HepG2 (cell line): ENCODE measurements around the gene ZNFX1. TPM values are rescaled to one million over a fixed set of nuclear protein-coding genes. Genes with fewer than 3 reads are reported as not detected.

ENCODE experiments used
- ATAC-seq: fragments of 200-7000 bp; cut with Tn5 transposase; 3 replicates; pipeline ENCODE4 v1.9.1; 2020; ENCODE audit warnings: mild to moderate bottlenecking, moderate library complexity
- BruUV-seq: library from RNA; stranded (reverse); fragments of 400-500 nt; replicated peaks from 2 replicates; lab custom pipeline; 2021; lab: Mats Ljungman, UMichigan
- CTCF ChIA-PET: fragments of 300-600 bp; formaldehyde crosslinking; extraction: SDS; loops from one replicate; lab custom pipeline; 2021; ENCODE audit warnings: low total read pairs, inconsistent platforms, low intra/inter-chr PET ratio; lab: Yijun Ruan, JAX
- POLR2A ChIA-PET: fragments of 350-600 bp; sonication (Branson Sonifier 250); formaldehyde crosslinking; loops from one replicate; lab custom pipeline; 2020; ENCODE audit warnings: antibody characterized with exemption, inconsistent platforms; lab: Yijun Ruan, JAX
- DNase-seq: peaks from one replicate; pipeline ENCODE4 v3.0.0-alpha.2; 2015; ENCODE audit warnings: low spot score
- FAIRE-seq: peaks from 3 replicates; lab custom pipeline; 2011; peaks lifted over from hg19 to GRCh38; lab: Jason Lieb, UNC
- H2AFZ ChIP-seq: one replicate; pipeline ENCODE4 v1.6.1; 2011; ENCODE audit warnings: low read length, inconsistent platforms
- H3K27ac ChIP-seq: fragments of 300-600 bp; 3 replicates; pipeline ENCODE4 v1.8.0; 2011; ENCODE audit warnings: mixed run types, mild to moderate bottlenecking, mixed read lengths, low read length, inconsistent platforms; ENCODE audit not compliant: insufficient read depth; ENCODE audit errors: extremely low read length
- H3K27me3 ChIP-seq, 2 experiments: fragments of 200-600 bp in 1 of 2; 2 replicates in 1 of 2; 3 replicates in 1 of 2; pipeline versions ENCODE4 v1.6.0 to v1.8.0; 2011; ENCODE audit warnings: low read length in 2 of 2, mild to moderate bottlenecking in 2 of 2, moderate library complexity in 2 of 2, inconsistent platforms in 1 of 2; ENCODE audit not compliant: insufficient read depth in 2 of 2, control insufficient read depth in 1 of 2
- H3K36me3 ChIP-seq, 2 experiments: fragments of 200-600 bp in 1 of 2; replicated peaks in 1 of 2; 2 replicates in 1 of 2; 3 replicates in 1 of 2; pipeline versions ENCODE4 v1.5.1 to v1.8.0; 2011; ENCODE audit warnings: low read length in 2 of 2, inconsistent platforms in 1 of 2; ENCODE audit not compliant: insufficient read depth in 2 of 2, control insufficient read depth in 1 of 2
- H3K4me1 ChIP-seq: 2 replicates; pipeline ENCODE4 v1.5.1; 2012; ENCODE audit warnings: low read length, inconsistent platforms; ENCODE audit not compliant: insufficient read depth
- H3K4me2 ChIP-seq: 2 replicates; pipeline ENCODE4 v1.6.0; 2011; ENCODE audit warnings: low read depth, low read length, inconsistent platforms
- H3K4me3 ChIP-seq, 3 experiments: fragments of 200-600 bp in 1 of 3; sonication (generic), shearing (Covaris generic) in 1 of 3; replicated peaks in 1 of 3; 2 replicates each; pipeline ENCODE4 v1.5.1; 2011 to 2016; ENCODE audit warnings: low read length in 3 of 3, inconsistent platforms in 2 of 3, low read depth in 2 of 3, mild to moderate bottlenecking in 2 of 3, control low read depth in 1 of 3, mixed read lengths in 1 of 3; ENCODE audit not compliant: insufficient read depth in 1 of 3
- H3K79me2 ChIP-seq: one replicate; pipeline ENCODE4 v1.6.1; 2011; ENCODE audit warnings: low read length, inconsistent platforms; ENCODE audit not compliant: insufficient read depth
- H3K9ac ChIP-seq: 2 replicates; pipeline ENCODE4 v1.6.0; 2011; ENCODE audit warnings: mild to moderate bottlenecking, low read depth, low read length, inconsistent platforms; ENCODE audit not compliant: insufficient read depth
- H3K9me3 ChIP-seq: 2 replicates; pipeline ENCODE4 v1.5.1; 2012; ENCODE audit warnings: mild to moderate bottlenecking, low read length
- H4K20me1 ChIP-seq: 2 replicates; pipeline ENCODE4 v1.6.0; 2011; ENCODE audit warnings: inconsistent platforms, mild to moderate bottlenecking, low read length, moderate library complexity; ENCODE audit not compliant: insufficient read depth
- CENPT ChIP-seq: sonication (generic); formaldehyde crosslinking; IDR thresholded peaks from 2 replicates; pipeline ENCODE4 v1.8.0; 2022; ENCODE audit warnings: low read depth, mild to moderate bottlenecking, moderate library complexity, missing genetic modification reagents
- ESRRA ChIP-seq: sonication (generic); formaldehyde crosslinking; IDR thresholded peaks from 2 replicates; pipeline ENCODE4 v1.5.1; 2020; ENCODE audit warnings: mild to moderate bottlenecking, low read depth, missing genetic modification reagents
- FOXA1 ChIP-seq, 2 experiments: fragments of 450-650 bp in 1 of 2; sonication (generic) in 1 of 2; formaldehyde crosslinking in 1 of 2; IDR thresholded peaks; 2 replicates each; pipeline versions ENCODE4 v1.4.0 to v1.6.1; 2016 to 2020; ENCODE audit warnings: missing genetic modification reagents in 1 of 2
- FOXA3 ChIP-seq: IDR thresholded peaks from 2 replicates; pipeline ENCODE4 v1.6.1; 2016; ENCODE audit warnings: missing genetic modification reagents, missing compliant biosample characterization
- FOXK2 ChIP-seq: fragments of 450-650 bp; IDR thresholded peaks from 2 replicates; pipeline ENCODE4 v1.6.1; 2016
- MBD4 ChIP-seq: IDR thresholded peaks from 2 replicates; pipeline ENCODE4 v1.6.1; 2012; ENCODE audit warnings: low read length, inconsistent platforms, borderline replicate concordance
- NCOA1 ChIP-seq: sonication (generic); formaldehyde crosslinking; IDR thresholded peaks from 2 replicates; pipeline ENCODE4 v1.9.0; 2021; ENCODE audit warnings: missing genetic modification reagents
- PAF1 ChIP-seq: IDR thresholded peaks from 2 replicates; pipeline ENCODE4 v1.6.1; 2016; ENCODE audit warnings: missing genetic modification reagents, missing compliant biosample characterization
- PHF5A ChIP-seq: IDR thresholded peaks from one replicate; pipeline ENCODE4 v1.6.1; 2018; ENCODE audit warnings: low read depth, missing genetic modification reagents; ENCODE audit not compliant: unreplicated experiment
- PLRG1 ChIP-seq: fragments of 450-650 bp; conservative IDR thresholded peaks from 2 replicates; pipeline ENCODE4 v1.6.1; 2016
- POLR2A ChIP-seq, 2 experiments: IDR thresholded peaks; 2 replicates each; pipeline ENCODE4 v1.6.1; 2011; ENCODE audit warnings: low read depth in 2 of 2, low read length in 2 of 2, mild to moderate bottlenecking in 1 of 2, moderate library complexity in 1 of 2; ENCODE audit not compliant: insufficient read depth in 1 of 2
- POLR2AphosphoS2 ChIP-seq: IDR thresholded peaks from 2 replicates; pipeline ENCODE4 v1.6.1; 2011; ENCODE audit warnings: low read depth, low read length, improper control_type of control experiment
- PPARG ChIP-seq: conservative IDR thresholded peaks from 2 replicates; pipeline ENCODE4 v1.6.1; 2016; ENCODE audit warnings: missing biosample characterization, missing genetic modification reagents
- RBFOX2 ChIP-seq: fragments of 200-400 bp; formaldehyde crosslinking; IDR thresholded peaks from 2 replicates; pipeline ENCODE4 v1.6.1; 2017; ENCODE audit warnings: low read depth, mild to moderate bottlenecking, low read length
- RBM22 ChIP-seq: fragments of 200-400 bp; formaldehyde crosslinking; optimal IDR thresholded peaks from 2 replicates; pipeline ENCODE3; 2017; ENCODE audit warnings: mild to moderate bottlenecking, low read length, moderate library complexity
- SIN3A ChIP-seq: IDR thresholded peaks from 2 replicates; pipeline ENCODE4 v1.6.1; 2011; ENCODE audit warnings: low read depth, mild to moderate bottlenecking, control low read depth, low read length, borderline replicate concordance
- SOX6 ChIP-seq, 2 experiments: fragments of 450-650 bp in 1 of 2; sonication (generic) in 1 of 2; formaldehyde crosslinking in 1 of 2; IDR thresholded peaks; 2 replicates each; pipeline versions ENCODE4 v1.4.0 to v1.6.1; 2017 to 2020; ENCODE audit warnings: antibody characterized with exemption in 1 of 2, mild to moderate bottlenecking in 1 of 2, missing genetic modification reagents in 1 of 2
- SP4 ChIP-seq: sonication (generic); formaldehyde crosslinking; IDR thresholded peaks from 2 replicates; pipeline ENCODE4 v1.8.1; 2023; ENCODE audit warnings: mild to moderate bottlenecking, missing genetic modification reagents
- SSRP1 ChIP-seq: IDR thresholded peaks from 2 replicates; pipeline ENCODE4 v1.6.1; 2016; ENCODE audit warnings: control low read depth
- ZNF331 ChIP-seq: sonication (generic); formaldehyde crosslinking; IDR thresholded peaks from 2 replicates; pipeline ENCODE4 v1.4.0; 2020; ENCODE audit warnings: missing genetic modification reagents
- ZNF446 ChIP-seq: sonication (generic); formaldehyde crosslinking; IDR thresholded peaks from 2 replicates; pipeline ENCODE4 v1.5.0; 2020; ENCODE audit warnings: mild to moderate bottlenecking, missing genetic modification reagents
- ZNF562 ChIP-seq: sonication (generic); formaldehyde crosslinking; IDR thresholded peaks from 2 replicates; pipeline ENCODE4 v1.8.0; 2022; ENCODE audit warnings: missing genetic modification reagents, borderline replicate concordance
- ZNF567 ChIP-seq: sonication (generic); formaldehyde crosslinking; IDR thresholded peaks from 2 replicates; pipeline ENCODE4 v1.8.1; 2023; ENCODE audit warnings: mild to moderate bottlenecking, missing genetic modification reagents, borderline replicate concordance
- ZNF878 ChIP-seq: sonication (generic); formaldehyde crosslinking; IDR thresholded peaks from 2 replicates; pipeline ENCODE4 v1.8.1; 2023; ENCODE audit warnings: mild to moderate bottlenecking, missing genetic modification reagents, moderate library complexity
- WGBS: methylation state at CpG from one replicate; pipeline ENCODE4 v1.1.6; 2017; ENCODE audit warnings: low lambda C conversion rate; 5-methylcytosine and 5-hydroxymethylcytosine counted together
- in situ Hi-C: cut with HindIII; loops from 2 replicates; pipeline ENCODE4 v1.10.0; 2017; ENCODE audit warnings: low pct_unique_long_range_greater_than_20kb; ENCODE audit not compliant: extremely low pct_ligation_motif_present
- intact Hi-C: fragments of 100-400 bp; cut with micrococcal nuclease; formaldehyde crosslinking; loops from one replicate; pipeline ENCODE4 v1.10.0; 2022; ENCODE audit not compliant: unreplicated experiment
- polyA plus RNA-seq, 8 experiments: library from polyadenylated mRNA; depleted of rRNA in 3 of 8; stranded (reverse) in 7 of 8; unstranded in 1 of 8; fragments of >200 nt; fragmentation: Illumina TruSeq in 4 of 8; extraction: Trizol in 4 of 8; gene quantifications; 2 replicates each; pipeline versions ENCODE4 v1.2.1 to v1.2.3, GENCODE V29; 2011 to 2016; ENCODE audit warnings: low read depth in 4 of 8, missing spikeins in 1 of 8, mixed read lengths in 1 of 8; ENCODE audit not compliant: insufficient read depth in 1 of 8
- total RNA-seq, 5 experiments: library from RNA; depleted of rRNA; stranded (reverse); fragments of >200 nt; fragmentation: Illumina TruSeq; extraction: Trizol; gene quantifications; 2 replicates each; pipeline ENCODE4 v1.2.3, GENCODE V29; 2016; ENCODE audit warnings: low read depth in 1 of 5
- TF ChIP-seq, protein P1 (sequence below): IDR thresholded peaks from 2 replicates; pipeline ENCODE4 v1.6.1; 2018; ENCODE audit warnings: missing genetic modification reagents

Gene ZNFX1
- total and polyA plus RNA-seq, 2 of the 13 experiments (the other 11 are each of a cell fraction or from before 2014, with no cell fraction given): 2.9 to 11.1 TPM

GRCh38 chr20:49283703-49284625 lies 6.1 kb upstream of the ZNFX1 start:
- in situ Hi-C loops: no loop called here
- FAIRE-seq: no peak
- no TSS peak for BruUV-seq
- intact Hi-C loops: no loop called here
- Histone ChIP-seq H3K4me2 (peak overlapping the region; percentile 96), H3K36me3 (peaks cover 61 to 93% of the 10 kb centered on the region in 2 experiments), H3K27ac (peak overlapping the region; percentile 11), H3K4me3 (peak overlapping the region; percentile 91 to 98 (median 93); a peak in 5 of 6 replicates), H3K79me2 (peaks cover 92% of the 10 kb centered on the region), H4K20me1 (peaks cover 100% of the 10 kb centered on the region), H2AFZ (no peak overlapping the region), H3K4me1 (peaks cover 90% of the 10 kb centered on the region), H3K9ac (peak overlapping the region; percentile 99), H3K27me3 (no peaks in the 10 kb centered on the region; a peak in 1 of 5 replicates), H3K9me3 (no peaks in the 10 kb centered on the region)
- peak; percentile 9 for ATAC-seq
- ChIA-PET POLR2A (interaction anchor here (0.6 to 6.0 kb wide), 5 partner anchors 7 to 662 kb away, joined by 3 to 46 read pairs (median 3); no protein-coding TSS in a partner anchor), CTCF (no interaction called here)
- DNase-seq: peak; percentile 48
- 41% methylated on average over 3 of the region's 3 CpGs for WGBS
- TF ChIP-seq POLR2AphosphoS2 (peak; percentile 62; the same call in 1 of the 2 replicates), CENPT (no peak), SOX6 (IDR thresholded peaks at IDR 0.05) (no peak), SOX6 (CRISPR knock-in tag; IDR thresholded peaks at IDR 0.05) (peak; percentile 14; the same call in 1 of the 2 replicates), PAF1 (peak; percentile 89; the same call in 1 of the 2 replicates), RBM22 (peak; percentile 77), ZNF446 (CRISPR knock-in tag) (0 out of 2 replicates have a peak, but pooled peaks have one; percentile 1), ESRRA (no peak), RBFOX2 (peak; percentile 81), ZNF331 (CRISPR knock-in tag) (0 out of 2 replicates have a peak, but pooled peaks have one; percentile 15), ZNF567 (CRISPR knock-in tag) (0 out of 2 replicates have a peak, but pooled peaks have one; percentile 56), SP4 (CRISPR knock-in tag) (0 out of 2 replicates have a peak, but pooled peaks have one; percentile 30), SIN3A (0 out of 2 replicates have a peak, but pooled peaks have one; percentile 38), ZNF878 (CRISPR knock-in tag) (peak; percentile 24), SSRP1 (CRISPR knock-in tag) (0 out of 2 replicates have a peak, but pooled peaks have one; percentile 76), PPARG (CRISPR knock-in tag) (0 out of 2 replicates have a peak, but pooled peaks have one; percentile 10), PHF5A (peak; percentile 23), NCOA1 (no peak), FOXA1 (IDR thresholded peaks at IDR 0.05) (no peak), FOXA1 (CRISPR knock-in tag; IDR thresholded peaks at IDR 0.05) (peak; percentile 49), PLRG1 (no peak), POLR2A (IDR thresholded peaks at IDR 0.05; ENCODE audit: insufficient read depth in 1 of 2, low read depth in 2 of 2, low read length in 2 of 2) (peak; percentile 64 to 73), MBD4 (0 out of 2 replicates have a peak, but pooled peaks have one; percentile 30), FOXK2 (0 out of 2 replicates have a peak, but pooled peaks have one; percentile 45), FOXA3 (CRISPR knock-in tag) (peak; percentile 58), ZNF562 (CRISPR knock-in tag) (peak; percentile 45; the same call in 1 of the 2 replicates)
- TF ChIP-seq, protein P1, sequence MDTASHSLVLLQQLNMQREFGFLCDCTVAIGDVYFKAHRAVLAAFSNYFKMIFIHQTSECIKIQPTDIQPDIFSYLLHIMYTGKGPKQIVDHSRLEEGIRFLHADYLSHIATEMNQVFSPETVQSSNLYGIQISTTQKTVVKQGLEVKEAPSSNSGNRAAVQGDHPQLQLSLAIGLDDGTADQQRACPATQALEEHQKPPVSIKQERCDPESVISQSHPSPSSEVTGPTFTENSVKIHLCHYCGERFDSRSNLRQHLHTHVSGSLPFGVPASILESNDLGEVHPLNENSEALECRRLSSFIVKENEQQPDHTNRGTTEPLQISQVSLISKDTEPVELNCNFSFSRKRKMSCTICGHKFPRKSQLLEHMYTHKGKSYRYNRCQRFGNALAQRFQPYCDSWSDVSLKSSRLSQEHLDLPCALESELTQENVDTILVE (CRISPR knock-in tag): 0 out of 2 replicates have a peak, but pooled peaks have one; percentile 31
